DND-41 (cell line): ENCODE data around the gene CFAP73.
"Not testable (repeated sequence)": the region's sequence is repeated elsewhere in the genome, so short reads cannot be mapped to it uniquely, and the experiment has no call there.

Experiments
- ATAC-seq: fragments of 200-7000 bp; cut with Tn5 transposase; 3 replicates; pipeline ENCODE4 v1.9.1; 2021; ENCODE audit warnings: low read depth; ENCODE audit not compliant: insufficient read depth
- DNase-seq: peaks from one replicate; pipeline ENCODE4 v3.0.0-alpha.2; 2020
- H2AFZ ChIP-seq: 2 replicates; pipeline ENCODE4 v1.6.0; 2012; ENCODE audit warnings: low read depth, low read length
- H3K27ac ChIP-seq: 2 replicates; pipeline ENCODE4 v1.5.1; 2012; ENCODE audit warnings: low read length, inconsistent platforms
- H3K27me3 ChIP-seq: fragments of 200-600 bp; sonication (generic); 2 replicates; pipeline ENCODE4 v1.6.0; 2012; ENCODE audit warnings: low read length, mild to moderate bottlenecking, inconsistent platforms; ENCODE audit not compliant: insufficient read depth, poor library complexity
- H3K36me3 ChIP-seq: 2 replicates; pipeline ENCODE4 v1.5.1; 2012; ENCODE audit warnings: low read length, inconsistent platforms; ENCODE audit not compliant: insufficient read depth
- H3K4me1 ChIP-seq: 2 replicates; pipeline ENCODE4 v1.5.1; 2012; ENCODE audit warnings: mild to moderate bottlenecking, low read length; ENCODE audit not compliant: insufficient read depth
- H3K4me2 ChIP-seq: 2 replicates; pipeline ENCODE4 v1.6.0; 2012; ENCODE audit warnings: mild to moderate bottlenecking, moderate library complexity, low read length, inconsistent platforms; ENCODE audit not compliant: insufficient read depth
- H3K4me3 ChIP-seq, 2 experiments: fragments of 200-600 bp in 1 of 2; shearing (Covaris generic) in 1 of 2; 2 replicates each; pipeline ENCODE4 v1.5.1; 2012 to 2016; ENCODE audit warnings: inconsistent platforms in 2 of 2, low read length in 2 of 2, mild to moderate bottlenecking in 2 of 2, low read depth in 1 of 2, moderate library complexity in 1 of 2
- H3K79me2 ChIP-seq: 2 replicates; pipeline ENCODE4 v1.6.0; 2012; ENCODE audit warnings: low read length, inconsistent platforms; ENCODE audit not compliant: insufficient read depth
- H3K9ac ChIP-seq: 2 replicates; pipeline ENCODE4 v1.6.0; 2012; ENCODE audit warnings: low read depth, mild to moderate bottlenecking, inconsistent platforms, low read length, moderate library complexity
- H3K9me3 ChIP-seq: 2 replicates; pipeline ENCODE4 v1.5.1; 2012; ENCODE audit warnings: low read length, moderate library complexity, mild to moderate bottlenecking, inconsistent platforms; ENCODE audit not compliant: insufficient read depth, severe bottlenecking
- H4K20me1 ChIP-seq: 2 replicates; pipeline ENCODE4 v1.6.0; 2012; ENCODE audit warnings: low read length; ENCODE audit not compliant: insufficient read depth
- EZH2 ChIP-seq: IDR thresholded peaks from 3 replicates; pipeline ENCODE4 v1.6.1; 2012; ENCODE audit warnings: borderline replicate concordance, low read depth, mild to moderate bottlenecking, moderate library complexity, low read length, inconsistent platforms; ENCODE audit not compliant: severe bottlenecking
- TF ChIP-seq, protein P1 (sequence below): IDR thresholded peaks from 2 replicates; pipeline ENCODE4 v1.5.1; 2012; ENCODE audit warnings: borderline replicate concordance, low read length, moderate library complexity, mild to moderate bottlenecking; ENCODE audit not compliant: poor library complexity, severe bottlenecking; ENCODE audit errors: extremely low read depth

Gene CFAP73

GRCh38 chr12:113204804-113205203 is 55.3 kb downstream of the CFAP73 start:
- peaks cover 43% of the 10 kb centered on the region for H3K4me1 ChIP-seq
- no peaks in the 10 kb centered on the region for H4K20me1 ChIP-seq
- H3K79me2 ChIP-seq = peaks cover 2% of the 10 kb centered on the region; the same call in 1 of the 2 replicates
- H3K9me3 ChIP-seq = no peaks in the 10 kb centered on the region
- H3K27ac ChIP-seq = peak overlapping the region; percentile 42; the same call in 1 of the 2 replicates
- ATAC-seq (no peak), DNase-seq (no peak)
- no peak for TF ChIP-seq EZH2
- TF ChIP-seq, protein P1, sequence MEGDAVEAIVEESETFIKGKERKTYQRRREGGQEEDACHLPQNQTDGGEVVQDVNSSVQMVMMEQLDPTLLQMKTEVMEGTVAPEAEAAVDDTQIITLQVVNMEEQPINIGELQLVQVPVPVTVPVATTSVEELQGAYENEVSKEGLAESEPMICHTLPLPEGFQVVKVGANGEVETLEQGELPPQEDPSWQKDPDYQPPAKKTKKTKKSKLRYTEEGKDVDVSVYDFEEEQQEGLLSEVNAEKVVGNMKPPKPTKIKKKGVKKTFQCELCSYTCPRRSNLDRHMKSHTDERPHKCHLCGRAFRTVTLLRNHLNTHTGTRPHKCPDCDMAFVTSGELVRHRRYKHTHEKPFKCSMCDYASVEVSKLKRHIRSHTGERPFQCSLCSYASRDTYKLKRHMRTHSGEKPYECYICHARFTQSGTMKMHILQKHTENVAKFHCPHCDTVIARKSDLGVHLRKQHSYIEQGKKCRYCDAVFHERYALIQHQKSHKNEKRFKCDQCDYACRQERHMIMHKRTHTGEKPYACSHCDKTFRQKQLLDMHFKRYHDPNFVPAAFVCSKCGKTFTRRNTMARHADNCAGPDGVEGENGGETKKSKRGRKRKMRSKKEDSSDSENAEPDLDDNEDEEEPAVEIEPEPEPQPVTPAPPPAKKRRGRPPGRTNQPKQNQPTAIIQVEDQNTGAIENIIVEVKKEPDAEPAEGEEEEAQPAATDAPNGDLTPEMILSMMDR = no peak
- no peak overlapping the region for H3K4me3 ChIP-seq
- no peaks in the 10 kb centered on the region for H3K27me3 ChIP-seq
- no peak overlapping the region for H2AFZ ChIP-seq
- no peak overlapping the region for H3K9ac ChIP-seq
- H3K4me2 ChIP-seq = no peak overlapping the region
- H3K36me3 ChIP-seq = no peaks in the 10 kb centered on the region

DNA sequence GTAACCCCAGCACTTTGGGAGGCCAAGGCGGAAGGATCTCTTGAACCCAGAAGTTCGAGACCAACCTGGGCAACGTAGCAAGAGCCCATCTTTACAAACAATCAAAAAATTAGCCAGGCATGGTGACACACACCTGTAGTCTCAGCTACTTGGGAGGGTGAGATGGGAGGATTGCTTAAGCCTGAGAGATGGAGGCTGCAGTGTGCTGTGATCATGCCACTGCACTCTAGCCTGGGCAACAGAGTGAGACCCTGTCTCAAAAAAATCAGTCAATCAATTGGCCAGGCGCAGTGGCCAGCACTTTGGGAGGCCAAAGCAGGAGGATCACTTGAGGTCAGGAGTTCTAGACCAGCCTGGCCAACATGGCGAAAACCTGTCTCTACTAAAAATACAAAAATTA is 57.3 kb downstream of the CFAP73 start:
- ATAC-seq, H4K20me1 ChIP-seq, H3K9me3 ChIP-seq, H3K27me3 ChIP-seq, H2AFZ ChIP-seq, H3K4me3 ChIP-seq, H3K36me3 ChIP-seq, DNase-seq: not testable (repeated sequence)
- H3K4me1 ChIP-seq = peaks cover 60% of the 10 kb centered on the region
- peak overlapping the region; percentile 96 for H3K27ac ChIP-seq
- H3K79me2 ChIP-seq = peaks cover 12% of the 10 kb centered on the region; the same call in 1 of the 2 replicates
- peak overlapping the region; percentile 59 for H3K9ac ChIP-seq
- H3K4me2 ChIP-seq = peak overlapping the region; percentile 65

GRCh38 chr12:113207613-113208040 is 58.1 kb downstream of the CFAP73 start:
- DNase-seq (peak; percentile 88), ATAC-seq (peak; percentile 75)
- H3K36me3 ChIP-seq = no peaks in the 10 kb centered on the region; the same call in 1 of the 2 replicates
- peak overlapping the region; percentile 59 for H3K9ac ChIP-seq
- peak overlapping the region in 1 of 2 experiments; percentile 50; a peak in 2 of 4 replicates for H3K4me3 ChIP-seq
- H3K9me3 ChIP-seq = no peaks in the 10 kb centered on the region
- peak overlapping the region; percentile 65 for H3K4me2 ChIP-seq
- no peak for TF ChIP-seq EZH2
- H3K4me1 ChIP-seq = peaks cover 60% of the 10 kb centered on the region
- peaks cover 12% of the 10 kb centered on the region; the same call in 1 of the 2 replicates for H3K79me2 ChIP-seq
- no peaks in the 10 kb centered on the region for H4K20me1 ChIP-seq
- no peaks in the 10 kb centered on the region for H3K27me3 ChIP-seq
- H2AFZ ChIP-seq = no peak overlapping the region
- H3K27ac ChIP-seq = peak overlapping the region; percentile 96

DNA sequence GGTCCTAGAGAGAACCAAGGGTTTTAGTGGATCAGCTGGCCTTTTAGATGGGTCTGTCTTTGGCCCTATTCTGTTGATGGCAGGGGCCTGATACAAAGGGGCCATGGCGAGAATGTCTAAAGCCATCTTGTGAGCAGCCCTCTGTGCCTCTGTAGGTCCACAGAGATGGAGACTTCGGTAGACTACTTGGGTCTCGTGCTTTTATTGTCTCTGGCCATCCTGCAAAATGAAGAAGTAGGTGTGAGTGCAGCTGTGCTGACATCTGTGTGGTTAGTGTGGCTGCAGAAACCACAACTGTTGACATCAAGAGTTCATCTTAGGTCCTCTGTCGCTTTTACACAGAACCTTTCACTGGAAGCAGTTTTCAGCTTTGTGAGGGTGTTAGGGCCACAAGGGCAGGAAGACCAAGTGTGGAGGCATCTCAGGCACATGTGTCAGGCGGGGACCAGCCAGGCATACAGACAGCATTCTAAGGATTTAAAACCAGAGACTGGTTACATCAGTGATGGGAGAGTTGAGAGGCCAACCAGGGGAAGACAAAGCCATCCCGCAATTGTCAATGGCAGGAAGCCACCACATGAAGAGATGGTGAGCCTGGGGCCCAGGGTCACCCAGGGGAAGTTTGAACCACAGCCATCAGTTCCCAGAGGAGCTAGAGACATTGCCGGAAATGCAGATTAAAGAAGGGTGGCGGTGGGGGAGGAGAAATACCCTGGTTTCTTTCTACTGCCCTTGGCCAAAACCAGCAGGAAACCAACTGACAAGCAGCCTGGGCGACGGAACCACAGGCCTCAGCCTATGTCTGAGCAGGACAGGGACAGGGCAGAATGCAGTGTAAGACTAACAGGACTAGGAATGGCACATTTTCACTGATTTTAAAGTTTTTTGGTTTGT is 58.8 kb downstream of the CFAP73 start:
- DNase-seq (peak; percentile 94), ATAC-seq (peak; percentile 76)
- H3K27me3 ChIP-seq = no peaks in the 10 kb centered on the region
- H4K20me1 ChIP-seq = no peaks in the 10 kb centered on the region
- peaks cover 60% of the 10 kb centered on the region for H3K4me1 ChIP-seq
- peak overlapping the region; percentile 59 for H3K9ac ChIP-seq
- peaks cover 12% of the 10 kb centered on the region; the same call in 1 of the 2 replicates for H3K79me2 ChIP-seq
- H3K9me3 ChIP-seq = no peaks in the 10 kb centered on the region
- TF ChIP-seq EZH2 = no peak
- TF ChIP-seq, protein P1 = no peak
- peak overlapping the region; percentile 65 for H3K4me2 ChIP-seq
- no peak overlapping the region for H2AFZ ChIP-seq
- H3K4me3 ChIP-seq = peak overlapping the region in 1 of 2 experiments; percentile 50; a peak in 2 of 4 replicates
- no peaks in the 10 kb centered on the region; the same call in 1 of the 2 replicates for H3K36me3 ChIP-seq
- H3K27ac ChIP-seq = peak overlapping the region; percentile 96
